ENCODE data around the gene RRAGC. TPM values are rescaled to one million over a fixed set of nuclear protein-coding genes. Genes with fewer than 3 reads are reported as not detected.

Gene RRAGC, protein sequence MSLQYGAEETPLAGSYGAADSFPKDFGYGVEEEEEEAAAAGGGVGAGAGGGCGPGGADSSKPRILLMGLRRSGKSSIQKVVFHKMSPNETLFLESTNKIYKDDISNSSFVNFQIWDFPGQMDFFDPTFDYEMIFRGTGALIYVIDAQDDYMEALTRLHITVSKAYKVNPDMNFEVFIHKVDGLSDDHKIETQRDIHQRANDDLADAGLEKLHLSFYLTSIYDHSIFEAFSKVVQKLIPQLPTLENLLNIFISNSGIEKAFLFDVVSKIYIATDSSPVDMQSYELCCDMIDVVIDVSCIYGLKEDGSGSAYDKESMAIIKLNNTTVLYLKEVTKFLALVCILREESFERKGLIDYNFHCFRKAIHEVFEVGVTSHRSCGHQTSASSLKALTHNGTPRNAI
- total RNA-seq = 10 to 100 TPM in 1 of 2 donors, 1 to 10 TPM in 1; 9.2 to 22.6 TPM

DNA sequence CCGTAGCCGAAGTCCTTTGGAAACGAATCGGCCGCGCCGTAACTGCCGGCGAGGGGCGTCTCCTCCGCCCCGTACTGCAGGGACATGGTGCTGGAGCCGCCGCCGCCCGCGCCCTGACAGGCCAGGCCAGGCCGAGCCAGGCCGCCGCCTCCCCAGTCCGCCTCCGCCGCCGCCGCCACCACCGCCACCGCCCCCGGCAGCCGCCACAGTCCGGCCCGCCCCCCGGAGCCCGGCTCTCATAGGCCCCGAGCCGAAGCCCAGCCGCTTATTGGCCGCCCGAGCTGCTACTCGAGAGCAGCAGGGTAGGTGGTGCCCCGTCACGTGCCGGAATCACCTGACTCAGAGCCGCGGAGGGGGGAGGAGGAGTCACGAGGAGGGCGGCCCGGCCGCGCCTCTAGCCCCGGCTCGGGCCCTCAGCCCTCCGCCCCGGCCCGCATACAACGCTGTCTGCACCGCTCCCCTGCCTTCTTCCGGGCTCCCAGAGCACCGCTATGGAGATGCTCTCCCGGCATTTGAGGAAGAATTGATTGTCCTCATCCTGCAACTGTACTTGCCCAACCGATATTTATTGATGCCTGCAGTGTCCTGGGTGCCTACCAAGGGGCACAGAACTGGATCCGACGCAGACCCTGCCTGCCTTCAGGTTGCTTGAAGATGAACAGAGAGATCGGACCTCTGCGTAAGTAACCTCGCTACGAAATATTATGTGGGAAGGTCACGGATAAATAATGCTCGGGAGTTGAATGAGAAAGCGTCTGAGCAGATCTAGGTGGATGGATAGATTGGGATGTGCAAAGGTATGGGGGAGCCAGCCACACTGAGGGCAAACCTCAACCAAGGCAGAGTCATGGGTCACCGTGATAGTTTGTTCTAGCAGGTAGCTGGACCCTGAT is at the start of gene RRAGC:
RRAGC (minus strand) TSS at position 212 of the 893 bp plus-strand sequence; CDS start at position 86, 126 bp downstream.
- TF ChIP-seq, protein P1, sequence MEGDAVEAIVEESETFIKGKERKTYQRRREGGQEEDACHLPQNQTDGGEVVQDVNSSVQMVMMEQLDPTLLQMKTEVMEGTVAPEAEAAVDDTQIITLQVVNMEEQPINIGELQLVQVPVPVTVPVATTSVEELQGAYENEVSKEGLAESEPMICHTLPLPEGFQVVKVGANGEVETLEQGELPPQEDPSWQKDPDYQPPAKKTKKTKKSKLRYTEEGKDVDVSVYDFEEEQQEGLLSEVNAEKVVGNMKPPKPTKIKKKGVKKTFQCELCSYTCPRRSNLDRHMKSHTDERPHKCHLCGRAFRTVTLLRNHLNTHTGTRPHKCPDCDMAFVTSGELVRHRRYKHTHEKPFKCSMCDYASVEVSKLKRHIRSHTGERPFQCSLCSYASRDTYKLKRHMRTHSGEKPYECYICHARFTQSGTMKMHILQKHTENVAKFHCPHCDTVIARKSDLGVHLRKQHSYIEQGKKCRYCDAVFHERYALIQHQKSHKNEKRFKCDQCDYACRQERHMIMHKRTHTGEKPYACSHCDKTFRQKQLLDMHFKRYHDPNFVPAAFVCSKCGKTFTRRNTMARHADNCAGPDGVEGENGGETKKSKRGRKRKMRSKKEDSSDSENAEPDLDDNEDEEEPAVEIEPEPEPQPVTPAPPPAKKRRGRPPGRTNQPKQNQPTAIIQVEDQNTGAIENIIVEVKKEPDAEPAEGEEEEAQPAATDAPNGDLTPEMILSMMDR (IDR thresholded peaks at IDR 0.05) = peak in 1 of 4 experiments; percentile 5
- TF ChIP-seq POLR2AphosphoS5 (IDR thresholded peaks at IDR 0.05) (peak; percentile 93), POLR2A (IDR thresholded peaks at IDR 0.05) (peak; percentile 60)
- no peaks in the 10 kb centered on the region for H3K27me3 ChIP-seq (replicated peaks; ENCODE audit: insufficient read depth)
- no peaks in the 10 kb centered on the region for H3K9me3 ChIP-seq
- peak; percentile 100 for DNase-seq (ENCODE audit: low spot score)
- peaks cover 3% of the 10 kb centered on the region for H3K4me1 ChIP-seq (replicated peaks)
- intact Hi-C loops (cut with DNase I) = loop anchor here (5.0 to 10.0 kb wide), 3 partner anchors 132 to 675 kb away; partner anchors contain the start of gene AKIRIN1
- peak within 1 kb of the TSS; percentile 89 to 94 for H3K27ac ChIP-seq
- no peaks in the 10 kb centered on the region for H3K36me3 ChIP-seq
- under 1% methylated on average over 70 of the region's 70 CpGs for WGBS
- peak within 1 kb of the TSS; percentile 77 to 78 for H3K4me3 ChIP-seq

DNA sequence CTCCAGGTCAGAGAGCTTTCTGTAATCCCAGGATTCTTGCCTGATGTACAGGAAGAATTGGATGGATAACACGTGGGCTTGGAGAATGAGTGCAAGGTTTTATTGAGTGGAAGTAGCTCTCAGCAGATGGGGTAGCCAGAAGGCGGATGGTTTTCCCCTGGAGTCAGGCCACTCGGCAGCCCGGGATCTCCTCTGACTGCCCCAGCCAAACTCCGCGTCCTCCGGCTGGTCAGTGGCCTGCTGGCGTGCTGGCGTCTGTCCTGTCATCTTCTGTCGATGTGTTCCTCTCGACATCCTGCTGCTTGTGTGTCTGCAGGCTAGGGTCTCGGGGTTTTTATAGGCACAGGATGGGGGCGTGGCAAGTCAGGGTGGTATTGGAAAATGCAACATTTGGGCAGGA is 49.2 kb upstream of the RRAGC start:
- TF ChIP-seq, protein P1 (IDR thresholded peaks at IDR 0.05) = no peak
- TF ChIP-seq POLR2AphosphoS5 (IDR thresholded peaks at IDR 0.05) = no peak
- TF ChIP-seq POLR2A (IDR thresholded peaks at IDR 0.05) = no peak

DNA sequence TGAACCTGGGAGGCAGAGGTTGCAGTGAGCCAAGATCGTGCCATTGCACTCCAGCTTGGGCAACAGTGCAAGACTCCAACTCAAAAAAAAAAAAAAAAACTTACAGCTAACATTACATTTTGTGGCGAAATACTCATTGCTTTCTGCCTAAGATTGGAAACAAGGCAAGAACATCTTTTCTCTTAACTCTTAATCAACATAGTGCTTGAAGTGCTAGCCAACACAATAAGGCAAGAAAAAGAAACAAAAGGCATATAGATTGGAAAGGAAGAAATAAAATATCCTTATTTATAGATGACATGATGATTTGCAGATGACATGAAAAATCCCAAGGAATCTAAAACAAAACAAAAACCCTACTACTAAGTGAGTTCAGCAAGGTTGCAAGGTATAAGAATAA is 46.4 kb upstream of the RRAGC start:
- intact Hi-C loops (cut with DNase I) = no loop called here
- H3K27me3 ChIP-seq (replicated peaks; ENCODE audit: insufficient read depth) = no peaks in the 10 kb centered on the region
- H3K36me3 ChIP-seq = no peaks in the 10 kb centered on the region
- no peak overlapping the region for H3K4me3 ChIP-seq
- no peak for TF ChIP-seq POLR2A (IDR thresholded peaks at IDR 0.05)
- TF ChIP-seq, protein P1 (IDR thresholded peaks at IDR 0.05) = no peak
- TF ChIP-seq POLR2AphosphoS5 (IDR thresholded peaks at IDR 0.05) = no peak
- no peak overlapping the region for H3K27ac ChIP-seq
- DNase-seq (ENCODE audit: low spot score) = no peak
- WGBS = 95% methylated on average over 2 of the region's 2 CpGs
- no peaks in the 10 kb centered on the region for H3K4me1 ChIP-seq (replicated peaks)
- no peaks in the 10 kb centered on the region for H3K9me3 ChIP-seq

More for the DNA sequence above, 49.2 kb upstream of the RRAGC start:
- Histone ChIP-seq H3K9me3 (no peaks in the 10 kb centered on the region), H3K4me3 (no peak overlapping the region), H3K36me3 (no peaks in the 10 kb centered on the region), H3K4me1 (replicated peaks) (no peaks in the 10 kb centered on the region), H3K27me3 (replicated peaks; ENCODE audit: insufficient read depth) (no peaks in the 10 kb centered on the region), H3K27ac (no peak overlapping the region)
- intact Hi-C loops (cut with DNase I) = no loop called here
- WGBS = 79% methylated on average over 11 of the region's 13 CpGs
- no peak for DNase-seq (ENCODE audit: low spot score)

DNA sequence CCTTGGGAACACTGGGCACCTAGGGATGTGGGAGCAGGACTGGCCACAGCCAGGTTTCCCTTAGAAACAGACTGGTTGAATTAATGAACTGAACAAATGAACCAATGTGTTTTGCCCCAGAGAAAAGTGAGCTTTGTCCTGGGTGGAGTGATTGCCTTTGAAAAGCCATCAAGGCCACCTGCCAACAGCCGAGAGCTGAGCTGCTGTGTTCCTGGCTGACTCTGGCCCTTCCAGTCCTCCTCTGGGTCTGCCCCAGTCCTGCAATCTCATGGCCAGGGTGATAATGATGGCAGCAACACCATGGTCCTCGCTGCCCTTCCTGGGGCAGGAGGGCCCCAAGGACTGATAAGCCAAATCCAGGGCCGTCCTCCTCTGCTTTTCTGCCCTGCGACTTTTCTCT is 40.0 kb upstream of the RRAGC start:
- Histone ChIP-seq H3K4me3 (no peak overlapping the region), H3K4me1 (replicated peaks) (no peaks in the 10 kb centered on the region), H3K27ac (no peak overlapping the region), H3K27me3 (replicated peaks; ENCODE audit: insufficient read depth) (no peaks in the 10 kb centered on the region), H3K36me3 (no peaks in the 10 kb centered on the region), H3K9me3 (no peaks in the 10 kb centered on the region)
- TF ChIP-seq POLR2A (IDR thresholded peaks at IDR 0.05) = no peak
- TF ChIP-seq, protein P1 (IDR thresholded peaks at IDR 0.05) = no peak
- TF ChIP-seq POLR2AphosphoS5 (IDR thresholded peaks at IDR 0.05) = no peak
- 88% methylated on average over 4 of the region's 4 CpGs for WGBS
- DNase-seq (ENCODE audit: low spot score) = no peak
- intact Hi-C loops (cut with DNase I) = no loop called here

Data from prostate gland (tissue), 2 donors.